ENCODE data around the gene FAM25C. TPM values are rescaled to one million over a fixed set of nuclear protein-coding genes. Genes with fewer than 3 reads are reported as not detected.
"Not testable (repeated sequence)": the region's sequence is repeated elsewhere in the genome, so short reads cannot be mapped to it uniquely, and the experiment has no call there.

FAM25C gene
- not detected for total RNA-seq
- polyA plus RNA-seq = not detected

GRCh38 chr10:47999691-48000090, at the start of gene FAM25C:
FAM25C (minus strand) TSS chr10:47999791; CDS start chr10:47999765, 26 bp downstream.
- H3K4me1 ChIP-seq (ENCODE audit: insufficient read depth); H3K4me3 ChIP-seq (ENCODE audit: low read depth, low read length); DNase-seq (ENCODE audit: extremely low spot score); H3K27ac ChIP-seq (ENCODE audit: low read depth); H3K36me3 ChIP-seq (ENCODE audit: insufficient read depth): not testable (repeated sequence)
- 100% methylated on average over 1 of the region's 9 CpGs for WGBS

- not testable (repeated sequence) for H3K4me3 ChIP-seq (ENCODE audit: low read depth, low read length); H3K36me3 ChIP-seq (ENCODE audit: insufficient read depth); H3K27ac ChIP-seq (ENCODE audit: low read depth); DNase-seq (ENCODE audit: extremely low spot score); H3K4me1 ChIP-seq (ENCODE audit: insufficient read depth)
- 82% methylated on average over 2 of the region's 3 CpGs for WGBS
Observed at GRCh38 chr10:48044557-48044956, 45.0 kb upstream of the FAM25C start.

- DNase-seq (ENCODE audit: extremely low spot score); H3K36me3 ChIP-seq (ENCODE audit: insufficient read depth); H3K27ac ChIP-seq (ENCODE audit: low read depth); H3K4me3 ChIP-seq (ENCODE audit: low read depth, low read length); H3K4me1 ChIP-seq (ENCODE audit: insufficient read depth): not testable (repeated sequence)
- WGBS = 95% methylated on average over 8 of the region's 19 CpGs
Observed at GRCh38 chr10:48031390-48031789, 31.8 kb upstream of the FAM25C start.

- WGBS = 27% methylated on average over 1 of the region's 6 CpGs
- not testable (repeated sequence) for H3K4me3 ChIP-seq (ENCODE audit: low read depth, low read length); H3K27ac ChIP-seq (ENCODE audit: low read depth); H3K4me1 ChIP-seq (ENCODE audit: insufficient read depth); H3K36me3 ChIP-seq (ENCODE audit: insufficient read depth); DNase-seq (ENCODE audit: extremely low spot score)
Observed at GRCh38 chr10:48002306-48002705, 2.7 kb upstream of the FAM25C start.

GRCh38 chr10:47994045-47994444, 5.5 kb downstream of the FAM25C start:
- H3K36me3 ChIP-seq (ENCODE audit: insufficient read depth); DNase-seq (ENCODE audit: extremely low spot score); H3K27ac ChIP-seq (ENCODE audit: low read depth); H3K4me1 ChIP-seq (ENCODE audit: insufficient read depth); H3K4me3 ChIP-seq (ENCODE audit: low read depth, low read length): not testable (repeated sequence)
- WGBS = 37% methylated on average over 2 of the region's 3 CpGs

GRCh38 chr10:47992560-47992959, 7.0 kb downstream of the FAM25C start:
- H3K27ac ChIP-seq (ENCODE audit: low read depth); H3K36me3 ChIP-seq (ENCODE audit: insufficient read depth); DNase-seq (ENCODE audit: extremely low spot score); H3K4me1 ChIP-seq (ENCODE audit: insufficient read depth); H3K4me3 ChIP-seq (ENCODE audit: low read depth, low read length): not testable (repeated sequence)
- WGBS = 92% methylated on average over 11 of the region's 11 CpGs

- WGBS = 84% methylated on average over 11 of the region's 12 CpGs
- H3K4me1 ChIP-seq (ENCODE audit: insufficient read depth); H3K4me3 ChIP-seq (ENCODE audit: low read depth, low read length); H3K27ac ChIP-seq (ENCODE audit: low read depth); DNase-seq (ENCODE audit: extremely low spot score); H3K36me3 ChIP-seq (ENCODE audit: insufficient read depth): not testable (repeated sequence)
Observed at GRCh38 chr10:47991706-47992105, 7.9 kb downstream of the FAM25C start.

- not testable (repeated sequence) for H3K4me1 ChIP-seq (ENCODE audit: insufficient read depth); H3K27ac ChIP-seq (ENCODE audit: low read depth); DNase-seq (ENCODE audit: extremely low spot score); H3K4me3 ChIP-seq (ENCODE audit: low read depth, low read length); H3K36me3 ChIP-seq (ENCODE audit: insufficient read depth)
- WGBS = no CpG with 5 or more reads among the region's 1 CpG
Observed at GRCh38 chr10:47990097-47990496, 9.5 kb downstream of the FAM25C start.

GRCh38 chr10:47989542-47989950, 10.0 kb downstream of the FAM25C start:
- H3K36me3 ChIP-seq (ENCODE audit: insufficient read depth) = not testable (repeated sequence)
- no CpG with 5 or more reads among the region's 4 CpGs for WGBS

GRCh38 chr10:47988718-47989541, 10.7 kb downstream of the FAM25C start:
- H3K4me3 ChIP-seq (ENCODE audit: low read depth, low read length); H3K4me1 ChIP-seq (ENCODE audit: insufficient read depth); H3K27ac ChIP-seq (ENCODE audit: low read depth); H3K36me3 ChIP-seq (ENCODE audit: insufficient read depth); DNase-seq (ENCODE audit: extremely low spot score): not testable (repeated sequence)
- WGBS = 70% methylated on average over 12 of the region's 16 CpGs

More at GRCh38 chr10:47989542-47989950, 10.0 kb downstream of the FAM25C start:
- DNase-seq (ENCODE audit: extremely low spot score); H3K4me3 ChIP-seq (ENCODE audit: low read depth, low read length); H3K4me1 ChIP-seq (ENCODE audit: insufficient read depth); H3K27ac ChIP-seq (ENCODE audit: low read depth): not testable (repeated sequence)

- not testable (repeated sequence) for H3K36me3 ChIP-seq (ENCODE audit: insufficient read depth); DNase-seq (ENCODE audit: extremely low spot score); H3K4me1 ChIP-seq (ENCODE audit: insufficient read depth); H3K4me3 ChIP-seq (ENCODE audit: low read depth, low read length); H3K27ac ChIP-seq (ENCODE audit: low read depth)
- no CpG with 5 or more reads among the region's 6 CpGs for WGBS
Observed at GRCh38 chr10:47987952-47988351, 11.6 kb downstream of the FAM25C start.

- 8% methylated on average over 16 of the region's 49 CpGs for WGBS
- DNase-seq (ENCODE audit: extremely low spot score); H3K4me1 ChIP-seq (ENCODE audit: insufficient read depth); H3K4me3 ChIP-seq (ENCODE audit: low read depth, low read length); H3K27ac ChIP-seq (ENCODE audit: low read depth); H3K36me3 ChIP-seq (ENCODE audit: insufficient read depth): not testable (repeated sequence)
Observed at GRCh38 chr10:47986413-47987230, 13.0 kb downstream of the FAM25C start.

GRCh38 chr10:47975409-47975808, 24.2 kb downstream of the FAM25C start:
- not testable (repeated sequence) for DNase-seq (ENCODE audit: extremely low spot score); H3K4me3 ChIP-seq (ENCODE audit: low read depth, low read length); H3K4me1 ChIP-seq (ENCODE audit: insufficient read depth); H3K27ac ChIP-seq (ENCODE audit: low read depth); H3K36me3 ChIP-seq (ENCODE audit: insufficient read depth)
- 87% methylated on average over 2 of the region's 3 CpGs for WGBS

GRCh38 chr10:47973131-47973530, 26.5 kb downstream of the FAM25C start:
- not testable (repeated sequence) for H3K27ac ChIP-seq (ENCODE audit: low read depth); DNase-seq (ENCODE audit: extremely low spot score); H3K4me3 ChIP-seq (ENCODE audit: low read depth, low read length); H3K4me1 ChIP-seq (ENCODE audit: insufficient read depth); H3K36me3 ChIP-seq (ENCODE audit: insufficient read depth)

Data from urinary bladder (tissue), 4 donors.